HepG2 (cell line): ENCODE data around the gene FAM124B. TPM values are rescaled to one million over a fixed set of nuclear protein-coding genes. Genes with fewer than 3 reads are reported as not detected.

Experiments used
- ATAC-seq: fragments of 200-7000 bp; cut with Tn5 transposase; 3 replicates; pipeline ENCODE4 v1.9.1; 2020; ENCODE audit warnings: mild to moderate bottlenecking, moderate library complexity
- BruUV-seq: library from RNA; stranded (reverse); fragments of 400-500 nt; replicated peaks from 2 replicates; lab custom pipeline; 2021; lab: Mats Ljungman, UMichigan
- CTCF ChIA-PET: fragments of 300-600 bp; formaldehyde crosslinking; extraction: SDS; loops from one replicate; lab custom pipeline; 2021; ENCODE audit warnings: low total read pairs, inconsistent platforms, low intra/inter-chr PET ratio; lab: Yijun Ruan, JAX
- POLR2A ChIA-PET: fragments of 350-600 bp; sonication (Branson Sonifier 250); formaldehyde crosslinking; loops from one replicate; lab custom pipeline; 2020; ENCODE audit warnings: antibody characterized with exemption, inconsistent platforms; lab: Yijun Ruan, JAX
- DNase-seq: peaks from one replicate; pipeline ENCODE4 v3.0.0-alpha.2; 2015; ENCODE audit warnings: low spot score
- FAIRE-seq: peaks from 3 replicates; lab custom pipeline; 2011; peaks lifted over from hg19 to GRCh38; lab: Jason Lieb, UNC
- H2AFZ ChIP-seq: one replicate; pipeline ENCODE4 v1.6.1; 2011; ENCODE audit warnings: low read length, inconsistent platforms
- H3K27ac ChIP-seq: fragments of 300-600 bp; 3 replicates; pipeline ENCODE4 v1.8.0; 2011; ENCODE audit warnings: mixed run types, mild to moderate bottlenecking, mixed read lengths, low read length, inconsistent platforms; ENCODE audit not compliant: insufficient read depth; ENCODE audit errors: extremely low read length
- H3K27me3 ChIP-seq, 2 experiments: fragments of 200-600 bp in 1 of 2; 2 replicates in 1 of 2; 3 replicates in 1 of 2; pipeline versions ENCODE4 v1.6.0 to v1.8.0; 2011; ENCODE audit warnings: low read length in 2 of 2, mild to moderate bottlenecking in 2 of 2, moderate library complexity in 2 of 2, inconsistent platforms in 1 of 2; ENCODE audit not compliant: insufficient read depth in 2 of 2, control insufficient read depth in 1 of 2
- H3K36me3 ChIP-seq, 2 experiments: fragments of 200-600 bp in 1 of 2; replicated peaks in 1 of 2; 2 replicates in 1 of 2; 3 replicates in 1 of 2; pipeline versions ENCODE4 v1.5.1 to v1.8.0; 2011; ENCODE audit warnings: low read length in 2 of 2, inconsistent platforms in 1 of 2; ENCODE audit not compliant: insufficient read depth in 2 of 2, control insufficient read depth in 1 of 2
- H3K4me1 ChIP-seq: 2 replicates; pipeline ENCODE4 v1.5.1; 2012; ENCODE audit warnings: low read length, inconsistent platforms; ENCODE audit not compliant: insufficient read depth
- H3K4me2 ChIP-seq: 2 replicates; pipeline ENCODE4 v1.6.0; 2011; ENCODE audit warnings: low read depth, low read length, inconsistent platforms
- H3K4me3 ChIP-seq, 3 experiments: fragments of 200-600 bp in 1 of 3; sonication (generic), shearing (Covaris generic) in 1 of 3; replicated peaks in 1 of 3; 2 replicates each; pipeline ENCODE4 v1.5.1; 2011 to 2016; ENCODE audit warnings: low read length in 3 of 3, inconsistent platforms in 2 of 3, low read depth in 2 of 3, mild to moderate bottlenecking in 2 of 3, control low read depth in 1 of 3, mixed read lengths in 1 of 3; ENCODE audit not compliant: insufficient read depth in 1 of 3
- H3K79me2 ChIP-seq: one replicate; pipeline ENCODE4 v1.6.1; 2011; ENCODE audit warnings: low read length, inconsistent platforms; ENCODE audit not compliant: insufficient read depth
- H3K9ac ChIP-seq: 2 replicates; pipeline ENCODE4 v1.6.0; 2011; ENCODE audit warnings: mild to moderate bottlenecking, low read depth, low read length, inconsistent platforms; ENCODE audit not compliant: insufficient read depth
- H3K9me3 ChIP-seq: 2 replicates; pipeline ENCODE4 v1.5.1; 2012; ENCODE audit warnings: mild to moderate bottlenecking, low read length
- H4K20me1 ChIP-seq: 2 replicates; pipeline ENCODE4 v1.6.0; 2011; ENCODE audit warnings: inconsistent platforms, mild to moderate bottlenecking, low read length, moderate library complexity; ENCODE audit not compliant: insufficient read depth
- ATF4 ChIP-seq, 2 experiments: fragments of 450-650 bp in 1 of 2; sonication (generic) in 1 of 2; formaldehyde crosslinking; IDR thresholded peaks; 2 replicates each; pipeline versions ENCODE4 v1.5.0 to v1.8.0; 2020 to 2022; ENCODE audit warnings: mild to moderate bottlenecking in 1 of 2, missing genetic modification reagents in 1 of 2
- CBX5 ChIP-seq: sonication (generic); formaldehyde crosslinking; IDR thresholded peaks from 2 replicates; pipeline ENCODE4 v1.4.0; 2020; ENCODE audit warnings: missing genetic modification reagents, borderline replicate concordance
- ETV6 ChIP-seq: sonication (generic); formaldehyde crosslinking; conservative IDR thresholded peaks from 2 replicates; pipeline ENCODE4 v1.4.0; 2020; ENCODE audit warnings: missing genetic modification reagents
- NFAT5 ChIP-seq: sonication (generic); formaldehyde crosslinking; IDR thresholded peaks from 2 replicates; pipeline ENCODE4 v1.4.0; 2020; ENCODE audit warnings: missing genetic modification reagents
- POLR2G ChIP-seq: fragments of 200-400 bp; formaldehyde crosslinking; IDR thresholded peaks from 2 replicates; pipeline ENCODE4 v1.6.1; 2018; ENCODE audit warnings: mild to moderate bottlenecking, low read depth, low read length, moderate library complexity
- RELA ChIP-seq: sonication (generic); formaldehyde crosslinking; IDR thresholded peaks from 2 replicates; pipeline ENCODE4 v1.4.0; 2020; ENCODE audit warnings: missing genetic modification reagents
- ZNF205 ChIP-seq: IDR thresholded peaks from 2 replicates; pipeline ENCODE4 v1.6.1; 2018; ENCODE audit warnings: missing biosample characterization, missing genetic modification reagents
- ZNF354B ChIP-seq: sonication (generic); formaldehyde crosslinking; IDR thresholded peaks from 2 replicates; pipeline ENCODE4 v1.8.0; 2022; ENCODE audit warnings: mild to moderate bottlenecking, missing genetic modification reagents
- ZNF652 ChIP-seq: IDR thresholded peaks from 2 replicates; pipeline ENCODE4 v1.6.1; 2016; ENCODE audit warnings: low read depth, borderline replicate concordance
- ZNF768 ChIP-seq: sonication (generic); formaldehyde crosslinking; IDR thresholded peaks from 2 replicates; pipeline ENCODE4 v1.4.0; 2020; ENCODE audit warnings: missing genetic modification reagents
- ZZZ3 ChIP-seq: sonication (generic); formaldehyde crosslinking; IDR thresholded peaks from 2 replicates; pipeline ENCODE4 v1.4.0; 2020; ENCODE audit warnings: missing genetic modification reagents, mild to moderate bottlenecking, borderline replicate concordance
- WGBS: methylation state at CpG from one replicate; pipeline ENCODE4 v1.1.6; 2017; ENCODE audit warnings: low lambda C conversion rate; 5-methylcytosine and 5-hydroxymethylcytosine counted together
- in situ Hi-C: cut with HindIII; loops from 2 replicates; pipeline ENCODE4 v1.10.0; 2017; ENCODE audit warnings: low pct_unique_long_range_greater_than_20kb; ENCODE audit not compliant: extremely low pct_ligation_motif_present
- intact Hi-C: fragments of 100-400 bp; cut with micrococcal nuclease; formaldehyde crosslinking; loops from one replicate; pipeline ENCODE4 v1.10.0; 2022; ENCODE audit not compliant: unreplicated experiment
- polyA plus RNA-seq, 8 experiments: library from polyadenylated mRNA; depleted of rRNA in 3 of 8; stranded (reverse) in 7 of 8; unstranded in 1 of 8; fragments of >200 nt; fragmentation: Illumina TruSeq in 4 of 8; extraction: Trizol in 4 of 8; gene quantifications; 2 replicates each; pipeline versions ENCODE4 v1.2.1 to v1.2.3, GENCODE V29; 2011 to 2016; ENCODE audit warnings: low read depth in 4 of 8, missing spikeins in 1 of 8, mixed read lengths in 1 of 8; ENCODE audit not compliant: insufficient read depth in 1 of 8
- total RNA-seq, 5 experiments: library from RNA; depleted of rRNA; stranded (reverse); fragments of >200 nt; fragmentation: Illumina TruSeq; extraction: Trizol; gene quantifications; 2 replicates each; pipeline ENCODE4 v1.2.3, GENCODE V29; 2016; ENCODE audit warnings: low read depth in 1 of 5

Gene FAM124B
- total and polyA plus RNA-seq, 2 of the 13 experiments (the other 11 are each of a cell fraction or from before 2014, with no cell fraction given): not detected

- H2AFZ ChIP-seq: no peak overlapping the region
- ChIA-PET CTCF (no interaction called here), POLR2A (no interaction called here)
- H3K79me2 ChIP-seq: no peaks in the 10 kb centered on the region
- no peak for DNase-seq
- no peak overlapping the region for H3K27ac ChIP-seq
- no peaks in the 10 kb centered on the region for H3K36me3 ChIP-seq
- WGBS: 47% methylated on average over 4 of the region's 4 CpGs
- no peak overlapping the region for H3K4me2 ChIP-seq
- H3K9me3 ChIP-seq: no peaks in the 10 kb centered on the region
- H3K4me3 ChIP-seq: no peak overlapping the region
- peaks cover 13% of the 10 kb centered on the region; the same call in 1 of the 2 replicates for H3K4me1 ChIP-seq
- ATAC-seq: no peak
- no peak for FAIRE-seq
- TF ChIP-seq CBX5 (CRISPR knock-in tag): no peak
- TF ChIP-seq ZNF205 (CRISPR knock-in tag): no peak
- H4K20me1 ChIP-seq: no peaks in the 10 kb centered on the region
- intact Hi-C loops (no loop called here), in situ Hi-C loops (loop anchor here (5.0 kb wide), 1 partner anchor 87 kb away; no protein-coding TSS in a partner anchor)
- H3K9ac ChIP-seq: no peak overlapping the region
- peaks cover 3 to 28% of the 10 kb centered on the region in 2 experiments; a peak in 4 of 5 replicates for H3K27me3 ChIP-seq
- no TSS peak for BruUV-seq
Observed at GRCh38 chr2:224444783-224445182, 42.9 kb upstream of the FAM124B start.

GRCh38 chr2:224444021-224444420, 42.1 kb upstream of the FAM124B start:
- POLR2A ChIA-PET: no interaction called here
- WGBS: 56% methylated on average over 5 of the region's 5 CpGs

More at GRCh38 chr2:224444021-224444420, 42.1 kb upstream of the FAM124B start:
- no peak overlapping the region for H3K27ac ChIP-seq
- no peak overlapping the region for H2AFZ ChIP-seq
- no peak for FAIRE-seq
- ATAC-seq: no peak
- DNase-seq: no peak
- H3K9me3 ChIP-seq: no peaks in the 10 kb centered on the region
- no TSS peak for BruUV-seq
- H3K4me2 ChIP-seq: no peak overlapping the region
- peaks cover 13% of the 10 kb centered on the region; the same call in 1 of the 2 replicates for H3K4me1 ChIP-seq
- no peak for TF ChIP-seq ZZZ3 (CRISPR knock-in tag)
- TF ChIP-seq ETV6 (CRISPR knock-in tag): no peak
- TF ChIP-seq ATF4 (CRISPR knock-in tag; IDR thresholded peaks at IDR 0.05): no peak
- TF ChIP-seq POLR2G: no peak
- TF ChIP-seq NFAT5 (CRISPR knock-in tag): no peak
- TF ChIP-seq ZNF652 (CRISPR knock-in tag): no peak
- TF ChIP-seq ZNF354B (CRISPR knock-in tag): no peak
- no peak for TF ChIP-seq RELA (CRISPR knock-in tag)
- TF ChIP-seq ZNF768 (CRISPR knock-in tag): no peak
- TF ChIP-seq, all 625 proteins: peak for 0
- CTCF ChIA-PET: no interaction called here
- H3K36me3 ChIP-seq: no peaks in the 10 kb centered on the region
- intact Hi-C loops: no loop called here
- H3K4me3 ChIP-seq: no peak overlapping the region
- in situ Hi-C loops: loop anchor here (5.0 kb wide), 1 partner anchor 87 kb away; no protein-coding TSS in a partner anchor
- no peak overlapping the region for H3K9ac ChIP-seq
- H3K79me2 ChIP-seq: no peaks in the 10 kb centered on the region
- peaks cover 3 to 28% of the 10 kb centered on the region in 2 experiments; a peak in 4 of 5 replicates for H3K27me3 ChIP-seq
- H4K20me1 ChIP-seq: no peaks in the 10 kb centered on the region
